GM20000 (cell line): ENCODE data around the gene TPH2.

Experiments used
- DNase-seq: peaks from one replicate; pipeline ENCODE4 v3.0.0; 2012; ENCODE audit warnings: low spot score
- TF ChIP-seq, protein P1 (sequence below): IDR thresholded peaks from 2 replicates; pipeline ENCODE4 v1.5.1; 2012; ENCODE audit warnings: mild to moderate bottlenecking, control low read depth; ENCODE audit errors: extremely low read depth, missing control alignments

The TPH2 gene

DNA sequence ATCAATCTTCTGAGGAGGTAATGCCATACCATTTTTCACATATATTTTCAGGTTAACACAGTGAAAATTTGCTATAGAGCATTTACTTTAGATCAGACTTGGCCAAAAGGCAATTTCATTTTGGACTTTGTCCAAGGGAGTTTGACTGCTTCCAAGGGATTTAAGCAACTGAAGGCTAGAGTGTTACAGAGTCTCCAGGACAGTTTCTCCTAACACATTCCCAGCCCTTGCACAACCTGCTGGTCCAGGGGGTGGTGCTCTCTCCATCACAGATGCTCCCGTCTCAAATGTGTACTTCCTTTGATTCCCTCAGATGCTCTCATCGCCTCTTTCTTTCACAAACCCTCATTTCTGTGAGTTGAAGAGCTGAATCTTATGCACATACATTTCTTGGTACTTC lies 143.1 kb downstream of the TPH2 start:
- no peak for DNase-seq
- TF ChIP-seq, protein P1, sequence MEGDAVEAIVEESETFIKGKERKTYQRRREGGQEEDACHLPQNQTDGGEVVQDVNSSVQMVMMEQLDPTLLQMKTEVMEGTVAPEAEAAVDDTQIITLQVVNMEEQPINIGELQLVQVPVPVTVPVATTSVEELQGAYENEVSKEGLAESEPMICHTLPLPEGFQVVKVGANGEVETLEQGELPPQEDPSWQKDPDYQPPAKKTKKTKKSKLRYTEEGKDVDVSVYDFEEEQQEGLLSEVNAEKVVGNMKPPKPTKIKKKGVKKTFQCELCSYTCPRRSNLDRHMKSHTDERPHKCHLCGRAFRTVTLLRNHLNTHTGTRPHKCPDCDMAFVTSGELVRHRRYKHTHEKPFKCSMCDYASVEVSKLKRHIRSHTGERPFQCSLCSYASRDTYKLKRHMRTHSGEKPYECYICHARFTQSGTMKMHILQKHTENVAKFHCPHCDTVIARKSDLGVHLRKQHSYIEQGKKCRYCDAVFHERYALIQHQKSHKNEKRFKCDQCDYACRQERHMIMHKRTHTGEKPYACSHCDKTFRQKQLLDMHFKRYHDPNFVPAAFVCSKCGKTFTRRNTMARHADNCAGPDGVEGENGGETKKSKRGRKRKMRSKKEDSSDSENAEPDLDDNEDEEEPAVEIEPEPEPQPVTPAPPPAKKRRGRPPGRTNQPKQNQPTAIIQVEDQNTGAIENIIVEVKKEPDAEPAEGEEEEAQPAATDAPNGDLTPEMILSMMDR: no peak
